CD14-positive monocyte (primary cell): ENCODE measurements around the gene CYP20A1. TPM values are rescaled to one million over a fixed set of nuclear protein-coding genes. Genes with fewer than 3 reads are reported as not detected.

Experiments
- DNase-seq, 3 donors: peaks; one replicate each; pipeline ENCODE4 v3.0.0-alpha.2; 2011 to 2022
- H2AFZ ChIP-seq: 2 replicates; pipeline ENCODE4 v1.6.0; 2012; ENCODE audit warnings: mild to moderate bottlenecking, low read depth, low read length, inconsistent platforms; ENCODE audit not compliant: insufficient read depth, poor library complexity, severe bottlenecking
- H3K27ac ChIP-seq, 2 donors: 1 replicate in 1 of 2; 2 replicates in 1 of 2; pipeline ENCODE4 v1.5.1; 2012 to 2013; ENCODE audit warnings: low read length in 2 of 2, control low read depth in 1 of 2, inconsistent platforms in 1 of 2, low read depth in 1 of 2, mild to moderate bottlenecking in 1 of 2
- H3K27me3 ChIP-seq, 2 donors: one replicate each; pipeline versions ENCODE4 v1.6.0 to v1.6.1; 2011 to 2013; ENCODE audit warnings: low read length in 2 of 2; ENCODE audit not compliant: control insufficient read depth in 2 of 2, insufficient read depth in 2 of 2
- H3K36me3 ChIP-seq, 2 donors: replicated peaks in 1 of 2; 1 replicate in 1 of 2; 2 replicates in 1 of 2; pipeline versions ENCODE4 v1.5.1 to v1.6.1; 2012 to 2013; ENCODE audit warnings: low read length in 2 of 2, control low read depth in 1 of 2, inconsistent platforms in 1 of 2, mild to moderate bottlenecking in 1 of 2; ENCODE audit not compliant: insufficient read depth in 2 of 2, control insufficient read depth in 1 of 2
- H3K4me1 ChIP-seq, 2 donors: 1 replicate in 1 of 2; 2 replicates in 1 of 2; pipeline versions ENCODE4 v1.5.1 to v1.6.1; 2012 to 2013; ENCODE audit warnings: low read length in 2 of 2, control low read depth in 1 of 2, inconsistent platforms in 1 of 2, mild to moderate bottlenecking in 1 of 2, moderate library complexity in 1 of 2; ENCODE audit not compliant: insufficient read depth in 2 of 2, control insufficient read depth in 1 of 2
- H3K4me2 ChIP-seq: replicated peaks from 2 replicates; pipeline ENCODE3; 2012; ENCODE audit warnings: low read length, moderate library complexity, mild to moderate bottlenecking; ENCODE audit not compliant: poor library complexity, severe bottlenecking; ENCODE audit errors: extremely low read depth
- H3K4me3 ChIP-seq, 3 experiments: fragments of 200-600 bp in 1 of 3; sonication (generic) in 1 of 3; replicated peaks in 1 of 3; 1 replicate in 2 of 3; 2 replicates in 1 of 3; pipeline ENCODE4 v1.5.1; 2011 to 2013; ENCODE audit warnings: low read length in 3 of 3, mild to moderate bottlenecking in 3 of 3, control low read depth in 2 of 3, low read depth in 2 of 3, inconsistent platforms in 1 of 3, moderate library complexity in 1 of 3
- H3K79me2 ChIP-seq: 2 replicates; pipeline ENCODE4 v1.6.0; 2012; ENCODE audit warnings: mild to moderate bottlenecking, control low read depth, inconsistent platforms, low read length, moderate library complexity; ENCODE audit not compliant: insufficient read depth
- H3K9ac ChIP-seq: 2 replicates; pipeline ENCODE4 v1.6.0; 2017; ENCODE audit warnings: low read length, mild to moderate bottlenecking; ENCODE audit not compliant: insufficient read depth, poor library complexity, severe bottlenecking
- H3K9me3 ChIP-seq, 2 donors: replicated peaks in 1 of 2; 1 replicate in 1 of 2; 2 replicates in 1 of 2; pipeline versions ENCODE4 v1.5.1 to v1.6.1; 2012 to 2013; ENCODE audit warnings: low read length in 2 of 2, control low read depth in 1 of 2; ENCODE audit not compliant: control insufficient read depth in 1 of 2, insufficient read depth in 1 of 2
- H4K20me1 ChIP-seq: 2 replicates; pipeline ENCODE4 v1.6.0; 2012; ENCODE audit warnings: mild to moderate bottlenecking, low read length, control low read depth, moderate library complexity; ENCODE audit not compliant: insufficient read depth
- H3K27ac Mint-ChIP-seq, 7 donors: one replicate each; pipeline ENCODE4 v1.8.0; 2020; ENCODE audit warnings: mild to moderate bottlenecking in 7 of 7, mixed read lengths in 7 of 7, moderate library complexity in 6 of 7, inconsistent platforms in 2 of 7
- H3K27me3 Mint-ChIP-seq, 3 donors: one replicate each; pipeline ENCODE4 v1.8.0; 2021 to 2022; ENCODE audit warnings: low read depth in 3 of 3, mild to moderate bottlenecking in 3 of 3, mixed read lengths in 3 of 3, moderate library complexity in 3 of 3, inconsistent platforms in 1 of 3
- H3K36me3 Mint-ChIP-seq, 2 donors: one replicate each; pipeline ENCODE4 v1.8.0; 2020; ENCODE audit warnings: mixed read lengths in 2 of 2, inconsistent platforms in 1 of 2, mild to moderate bottlenecking in 1 of 2
- H3K4me1 Mint-ChIP-seq: one replicate; pipeline ENCODE4 v1.8.0; 2020; ENCODE audit warnings: mild to moderate bottlenecking, mixed read lengths
- H3K4me3 Mint-ChIP-seq, 2 donors: one replicate each; pipeline ENCODE4 v1.8.0; 2020; ENCODE audit warnings: mild to moderate bottlenecking in 2 of 2, mixed read lengths in 2 of 2, moderate library complexity in 1 of 2
- H3K9me3 Mint-ChIP-seq, 7 donors: one replicate each; pipeline ENCODE4 v1.8.0; 2020 to 2022; ENCODE audit warnings: mixed read lengths in 7 of 7, mild to moderate bottlenecking in 6 of 7, moderate library complexity in 6 of 7, inconsistent platforms in 2 of 7
- WGBS: methylation state at CpG from one replicate; pipeline ENCODE4 v1.1.5; 2013; ENCODE audit warnings: missing lambda C conversion rate; ENCODE audit not compliant: insufficient coverage; 5-methylcytosine and 5-hydroxymethylcytosine counted together
- intact Hi-C, 2 donors: fragments of 100-400 bp; cut with micrococcal nuclease; formaldehyde crosslinking; loops; one replicate each; pipeline versions ENCODE4 v1.15.0 to v1.15.1; 2023
- polyA plus RNA-seq, 3 donors: library from polyadenylated mRNA; depleted of rRNA in 1 of 3; unstranded in 2 of 3; stranded (reverse) in 1 of 3; fragments of 300-500 nt in 2 of 3; fragments of >200 nt in 1 of 3; fragmentation: Illumina TruSeq in 2 of 3; gene quantifications; 1 replicate in 2 of 3; 2 replicates in 1 of 3; pipeline ENCODE4 v1.2.3, GENCODE V29; 2012 to 2021
- TF ChIP-seq, protein P1 (sequence below): fragments of 200-600 bp; IDR thresholded peaks from one replicate; pipeline ENCODE4 v1.8.0; 2022; ENCODE audit warnings: antibody characterized with exemption, mild to moderate bottlenecking

CYP20A1 gene
- polyA plus RNA-seq, 3 donors: 13.3 to 17.6 (median 15.4) TPM

DNA sequence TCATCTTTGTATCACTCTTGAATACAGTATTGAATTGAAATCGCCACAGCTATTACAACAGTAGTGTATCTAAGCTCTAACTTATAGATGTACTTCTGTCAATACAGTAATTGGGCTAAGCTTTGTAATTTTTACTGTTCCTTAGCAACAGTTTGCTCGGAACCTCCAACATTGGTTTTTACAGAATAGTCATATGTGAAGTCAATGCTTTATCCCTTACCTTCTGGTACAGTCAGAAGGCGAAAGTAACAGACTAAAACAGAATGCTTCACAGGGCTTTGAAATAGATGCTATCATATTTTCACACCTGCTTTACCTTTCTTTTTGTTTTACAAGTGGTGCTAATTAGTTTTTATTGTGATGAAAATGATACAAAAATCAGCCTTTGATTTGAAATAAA lies 46.9 kb upstream of the CYP20A1 start:
- H3K27me3 Mint-ChIP-seq: no peaks in the 10 kb centered on the region
- H3K4me1 Mint-ChIP-seq: no peaks in the 10 kb centered on the region
- no peak for DNase-seq
- WGBS: no CpG with 5 or more reads among the region's 3 CpGs
- H3K36me3 Mint-ChIP-seq: peaks cover 35 to 39% of the 10 kb centered on the region in 2 donors
- H3K27ac ChIP-seq: no peak overlapping the region
- H3K9ac ChIP-seq: no peak overlapping the region
- H3K9me3 ChIP-seq: no peaks in the 10 kb centered on the region
- H3K4me3 ChIP-seq: no peak overlapping the region
- H3K4me2 ChIP-seq: no peak overlapping the region
- no peaks in the 10 kb centered on the region for H3K27me3 ChIP-seq
- H3K79me2 ChIP-seq: no peaks in the 10 kb centered on the region
- H3K4me1 ChIP-seq: no peaks in the 10 kb centered on the region
- H3K9me3 Mint-ChIP-seq: peaks cover 0 to 2% (median 0%) of the 10 kb centered on the region in 7 donors
- no peaks in the 10 kb centered on the region for H4K20me1 ChIP-seq
- TF ChIP-seq, protein P1, sequence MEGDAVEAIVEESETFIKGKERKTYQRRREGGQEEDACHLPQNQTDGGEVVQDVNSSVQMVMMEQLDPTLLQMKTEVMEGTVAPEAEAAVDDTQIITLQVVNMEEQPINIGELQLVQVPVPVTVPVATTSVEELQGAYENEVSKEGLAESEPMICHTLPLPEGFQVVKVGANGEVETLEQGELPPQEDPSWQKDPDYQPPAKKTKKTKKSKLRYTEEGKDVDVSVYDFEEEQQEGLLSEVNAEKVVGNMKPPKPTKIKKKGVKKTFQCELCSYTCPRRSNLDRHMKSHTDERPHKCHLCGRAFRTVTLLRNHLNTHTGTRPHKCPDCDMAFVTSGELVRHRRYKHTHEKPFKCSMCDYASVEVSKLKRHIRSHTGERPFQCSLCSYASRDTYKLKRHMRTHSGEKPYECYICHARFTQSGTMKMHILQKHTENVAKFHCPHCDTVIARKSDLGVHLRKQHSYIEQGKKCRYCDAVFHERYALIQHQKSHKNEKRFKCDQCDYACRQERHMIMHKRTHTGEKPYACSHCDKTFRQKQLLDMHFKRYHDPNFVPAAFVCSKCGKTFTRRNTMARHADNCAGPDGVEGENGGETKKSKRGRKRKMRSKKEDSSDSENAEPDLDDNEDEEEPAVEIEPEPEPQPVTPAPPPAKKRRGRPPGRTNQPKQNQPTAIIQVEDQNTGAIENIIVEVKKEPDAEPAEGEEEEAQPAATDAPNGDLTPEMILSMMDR: no peak
- H3K36me3 ChIP-seq: peaks cover 17 to 37% of the 10 kb centered on the region in 2 donors
- H3K27ac Mint-ChIP-seq: no peak overlapping the region
- no peak overlapping the region for H2AFZ ChIP-seq
- intact Hi-C loops: no loop called here
- H3K4me3 Mint-ChIP-seq: no peak overlapping the region

DNA sequence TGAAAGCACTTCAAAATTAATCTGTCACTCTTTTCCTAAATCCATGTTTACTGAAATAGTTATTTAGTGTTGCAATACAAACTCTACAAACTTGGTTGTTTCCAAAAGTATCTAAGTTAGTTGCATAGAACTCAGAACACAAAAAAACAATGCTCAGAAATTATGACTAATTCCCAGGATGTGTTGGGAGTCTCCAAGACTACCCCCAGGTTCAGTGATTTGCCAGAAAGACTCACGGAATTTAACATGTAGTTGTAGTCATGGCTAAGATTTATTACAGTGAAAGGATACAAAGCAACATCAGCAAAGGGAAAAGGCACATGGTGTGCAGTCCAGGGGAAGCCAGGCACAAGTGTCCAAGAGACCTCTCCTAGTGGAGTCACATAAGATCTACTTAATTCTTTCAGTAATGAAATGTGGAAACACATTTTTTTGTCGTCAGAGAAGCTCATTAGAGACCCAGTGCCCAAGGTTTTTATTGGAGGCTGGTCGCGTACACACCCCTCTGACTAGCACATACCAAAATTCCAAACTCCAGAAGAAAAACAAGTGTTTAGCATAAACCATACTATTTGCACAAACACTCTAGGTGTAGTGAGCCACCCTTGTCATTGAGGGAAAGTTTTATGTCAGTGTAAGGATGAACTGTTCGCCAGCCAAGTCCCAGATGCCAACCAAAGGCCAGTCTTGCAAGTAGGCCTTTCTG lies 43.3 kb upstream of the CYP20A1 start:
- Histone ChIP-seq H3K4me3 (no peak overlapping the region), H3K4me2 (no peak overlapping the region), H4K20me1 (no peaks in the 10 kb centered on the region), H3K27ac (no peak overlapping the region), H3K9ac (no peak overlapping the region), H3K79me2 (no peaks in the 10 kb centered on the region), H3K36me3 (peaks cover 6 to 22% of the 10 kb centered on the region in 2 donors), H3K9me3 (no peaks in the 10 kb centered on the region), H3K27me3 (no peaks in the 10 kb centered on the region), H2AFZ (no peak overlapping the region), H3K4me1 (no peaks in the 10 kb centered on the region)
- WGBS: 100% methylated on average over 1 of the region's 5 CpGs
- intact Hi-C loops: no loop called here
- H3K4me1 Mint-ChIP-seq: no peaks in the 10 kb centered on the region
- H3K36me3 Mint-ChIP-seq: peaks cover 27 to 45% of the 10 kb centered on the region in 2 donors
- H3K27ac Mint-ChIP-seq: no peak overlapping the region
- H3K4me3 Mint-ChIP-seq: no peak overlapping the region
- TF ChIP-seq, protein P1: no peak
- H3K27me3 Mint-ChIP-seq: no peaks in the 10 kb centered on the region
- peaks cover 0 to 2% (median 0%) of the 10 kb centered on the region in 7 donors for H3K9me3 Mint-ChIP-seq
- DNase-seq: no peak
